WTC11 (cell line): ENCODE results near the gene ADAM19. TPM values are rescaled to one million over a fixed set of nuclear protein-coding genes. Genes with fewer than 3 reads are reported as not detected.
A peak's percentile ranks its signal among the peaks of the same experiment; 100 is the strongest.

Source experiments
- ATAC-seq: fragments of 200-7000 bp; cut with Tn5 transposase; 2 replicates; pipeline ENCODE4 v1.10.0; 2021; ENCODE audit warnings: mild to moderate bottlenecking, moderate library complexity
- CTCF ChIA-PET: fragments of 300-600 bp; sonication (Branson Sonifier 250); formaldehyde crosslinking; loops from one replicate; lab custom pipeline; 2021; ENCODE audit warnings: antibody characterized with exemption; lab: Charles Lee
- POLR2A ChIA-PET: fragments of 350-600 bp; sonication (Branson Sonifier 250); formaldehyde crosslinking; loops from one replicate; lab custom pipeline; 2021; ENCODE audit warnings: antibody characterized with exemption; lab: Charles Lee
- DNase-seq: peaks from one replicate; pipeline ENCODE4 v3.0.0; 2021; ENCODE audit warnings: low spot score
- H3K27ac Mint-ChIP-seq: 2 replicates; pipeline ENCODE4 v1.8.0; 2021; ENCODE audit warnings: mixed read lengths
- H3K27me3 Mint-ChIP-seq: 2 replicates; pipeline ENCODE4 v1.8.0; 2021; ENCODE audit warnings: low read depth, mild to moderate bottlenecking, moderate library complexity, mixed read lengths
- H3K36me3 Mint-ChIP-seq: 2 replicates; pipeline ENCODE4 v1.8.0; 2021; ENCODE audit warnings: mixed read lengths
- H3K4me1 Mint-ChIP-seq: 2 replicates; pipeline ENCODE4 v1.8.0; 2022; ENCODE audit warnings: mixed read lengths
- H3K4me3 Mint-ChIP-seq: 2 replicates; pipeline ENCODE4 v1.8.0; 2021; ENCODE audit warnings: mild to moderate bottlenecking, moderate library complexity, mixed read lengths
- H3K9me3 Mint-ChIP-seq: 2 replicates; pipeline ENCODE4 v1.8.0; 2021; ENCODE audit warnings: mixed read lengths
- AR ChIP-seq: fragments of 250-450 bp; sonication (Bioruptor Pico); IDR thresholded peaks from 2 replicates; pipeline ENCODE4 v1.9.0; 2021; ENCODE audit warnings: mild to moderate bottlenecking
- E2F5 ChIP-seq: sonication (generic); formaldehyde crosslinking; IDR thresholded peaks from 2 replicates; pipeline ENCODE4 v1.8.1; 2022; ENCODE audit warnings: mild to moderate bottlenecking, moderate library complexity, missing genetic modification reagents
- ELF4 ChIP-seq: sonication (generic); formaldehyde crosslinking; IDR thresholded peaks from 2 replicates; pipeline ENCODE4 v1.8.1; 2022; ENCODE audit warnings: low read depth, mild to moderate bottlenecking, moderate library complexity, missing genetic modification reagents
- ERG ChIP-seq: fragments of 250-450 bp; sonication (Bioruptor Pico); IDR thresholded peaks from 2 replicates; pipeline ENCODE4 v1.8.0; 2021; ENCODE audit warnings: mild to moderate bottlenecking
- FOXP4 ChIP-seq: sonication (generic); formaldehyde crosslinking; IDR thresholded peaks from 2 replicates; pipeline ENCODE4 v1.8.0; 2022; ENCODE audit warnings: mild to moderate bottlenecking, missing genetic modification reagents
- HMGXB4 ChIP-seq: sonication (generic); formaldehyde crosslinking; IDR thresholded peaks from 2 replicates; pipeline ENCODE4 v1.8.1; 2023; ENCODE audit warnings: mild to moderate bottlenecking, moderate library complexity, missing genetic modification reagents
- MAX ChIP-seq: sonication (generic); formaldehyde crosslinking; IDR thresholded peaks from 2 replicates; pipeline ENCODE4 v1.8.0; 2022; ENCODE audit warnings: mild to moderate bottlenecking, missing genetic modification reagents
- MYBL2 ChIP-seq: sonication (generic); formaldehyde crosslinking; IDR thresholded peaks from 2 replicates; pipeline ENCODE4 v1.8.1; 2023; ENCODE audit warnings: mild to moderate bottlenecking, moderate library complexity, missing genetic modification reagents
- NR1H2 ChIP-seq: sonication (generic); formaldehyde crosslinking; IDR thresholded peaks from 2 replicates; pipeline ENCODE4 v1.9.0; 2021; ENCODE audit warnings: mild to moderate bottlenecking, moderate library complexity, missing genetic modification reagents
- OVOL2 ChIP-seq: fragments of 250-450 bp; sonication (Bioruptor Pico); IDR thresholded peaks from 2 replicates; pipeline ENCODE4 v1.9.0; 2021; ENCODE audit warnings: mild to moderate bottlenecking, borderline replicate concordance
- SP1 ChIP-seq: sonication (generic); formaldehyde crosslinking; conservative IDR thresholded peaks from 2 replicates; pipeline ENCODE4 v1.8.1; 2022; ENCODE audit warnings: missing genetic modification reagents
- ZBTB43 ChIP-seq: sonication (generic); formaldehyde crosslinking; IDR thresholded peaks from 2 replicates; pipeline ENCODE4 v1.8.1; 2023; ENCODE audit warnings: mild to moderate bottlenecking, missing genetic modification reagents
- ZNF263 ChIP-seq: sonication (generic); formaldehyde crosslinking; IDR thresholded peaks from 2 replicates; pipeline ENCODE4 v1.8.1; 2022; ENCODE audit warnings: low read depth, mild to moderate bottlenecking, moderate library complexity, missing genetic modification reagents
- ZNF281 ChIP-seq: sonication (generic); formaldehyde crosslinking; IDR thresholded peaks from 2 replicates; pipeline ENCODE4 v1.8.0; 2023; ENCODE audit warnings: mild to moderate bottlenecking, missing genetic modification reagents
- ZNF423 ChIP-seq: fragments of 250-450 bp; sonication (Bioruptor Pico); IDR thresholded peaks from 2 replicates; pipeline ENCODE4 v2.1.2; 2022; ENCODE audit warnings: mild to moderate bottlenecking, moderate library complexity
- ZNF425 ChIP-seq: fragments of 250-450 bp; sonication (Bioruptor Pico); conservative IDR thresholded peaks from 2 replicates; pipeline ENCODE4 v1.9.0; 2021; ENCODE audit warnings: mild to moderate bottlenecking
- total RNA-seq: library from RNA; stranded (reverse); gene quantifications from 3 replicates; pipeline ENCODE4 v1.2.3, GENCODE V29; 2021

The ADAM19 gene
- total RNA-seq, 1 experiment from 2014 or later = 28.6 TPM

GRCh38 chr5:157459715-157460599, 115.6 kb downstream of the ADAM19 start, which contains the start of gene NIPAL4:
NIPAL4 (plus strand) TSS chr5:157460213; CDS start chr5:157460321, 108 bp downstream.
- TF ChIP-seq ZNF423 (CRISPR knock-in tag) (peak; percentile 65), HMGXB4 (CRISPR knock-in tag) (peak; percentile 69; the same call in 1 of the 2 replicates), SP1 (CRISPR knock-in tag) (peak; percentile 48; the same call in 1 of the 2 replicates), E2F5 (CRISPR knock-in tag) (peak; percentile 52; the same call in 1 of the 2 replicates), ZNF263 (CRISPR knock-in tag) (peak; percentile 39; the same call in 1 of the 2 replicates), NR1H2 (no peak), MAX (CRISPR knock-in tag) (peak; percentile 58; the same call in 1 of the 2 replicates), ZBTB43 (CRISPR knock-in tag) (peak; percentile 49; the same call in 1 of the 2 replicates), MYBL2 (no peak)
- TF ChIP-seq, all 79 proteins: peak for 7
- ChIA-PET CTCF (interaction anchor here (0.6 to 7.1 kb wide), 6 partner anchors 11 to 283 kb away, joined by 4 to 57 read pairs (median 5); partner anchors contain the start of gene LSM11), POLR2A (no interaction called here)
- Mint-ChIP-seq H3K4me3 (peak within 1 kb of the TSS; percentile 73), H3K4me1 (peaks cover 28% of the 10 kb centered on the region), H3K27me3 (peaks cover 53% of the 10 kb centered on the region), H3K36me3 (no peaks in the 10 kb centered on the region), H3K27ac (no peak within 1 kb of the TSS), H3K9me3 (no peaks in the 10 kb centered on the region)
- DNase-seq (peak; percentile 33), ATAC-seq (peak; percentile 73)

- ChIA-PET POLR2A (no interaction called here), CTCF (interaction anchor here (1.2 to 7.1 kb wide), 3 partner anchors 12 to 27 kb away, joined by 4 to 57 read pairs (median 8); no protein-coding TSS in a partner anchor)
- ATAC-seq = peak; percentile 62
- Mint-ChIP-seq H3K9me3 (no peaks in the 10 kb centered on the region), H3K27ac (no peak overlapping the region), H3K4me1 (peaks cover 20% of the 10 kb centered on the region), H3K4me3 (peak overlapping the region; percentile 73), H3K27me3 (peaks cover 52% of the 10 kb centered on the region), H3K36me3 (no peaks in the 10 kb centered on the region)
- no peak for DNase-seq
- TF ChIP-seq ZNF425 (CRISPR knock-in tag) (no peak), AR (CRISPR knock-in tag) (no peak), OVOL2 (CRISPR knock-in tag) (no peak), ZNF281 (CRISPR knock-in tag) (no peak), ELF4 (CRISPR knock-in tag) (no peak), ERG (no peak), FOXP4 (CRISPR knock-in tag) (no peak)
Observed at GRCh38 chr5:157458835-157459234, 116.7 kb downstream of the ADAM19 start.
